ENCODE data around the gene GNAO1.

GNAO1 gene

GRCh38 chr16:56337858-56338325, 146.6 kb downstream of the GNAO1 start:
- DNase-seq = no peak

- no peak for DNase-seq
Measured at GRCh38 chr16:56338566-56339318, 147.5 kb downstream of the GNAO1 start.

DNA sequence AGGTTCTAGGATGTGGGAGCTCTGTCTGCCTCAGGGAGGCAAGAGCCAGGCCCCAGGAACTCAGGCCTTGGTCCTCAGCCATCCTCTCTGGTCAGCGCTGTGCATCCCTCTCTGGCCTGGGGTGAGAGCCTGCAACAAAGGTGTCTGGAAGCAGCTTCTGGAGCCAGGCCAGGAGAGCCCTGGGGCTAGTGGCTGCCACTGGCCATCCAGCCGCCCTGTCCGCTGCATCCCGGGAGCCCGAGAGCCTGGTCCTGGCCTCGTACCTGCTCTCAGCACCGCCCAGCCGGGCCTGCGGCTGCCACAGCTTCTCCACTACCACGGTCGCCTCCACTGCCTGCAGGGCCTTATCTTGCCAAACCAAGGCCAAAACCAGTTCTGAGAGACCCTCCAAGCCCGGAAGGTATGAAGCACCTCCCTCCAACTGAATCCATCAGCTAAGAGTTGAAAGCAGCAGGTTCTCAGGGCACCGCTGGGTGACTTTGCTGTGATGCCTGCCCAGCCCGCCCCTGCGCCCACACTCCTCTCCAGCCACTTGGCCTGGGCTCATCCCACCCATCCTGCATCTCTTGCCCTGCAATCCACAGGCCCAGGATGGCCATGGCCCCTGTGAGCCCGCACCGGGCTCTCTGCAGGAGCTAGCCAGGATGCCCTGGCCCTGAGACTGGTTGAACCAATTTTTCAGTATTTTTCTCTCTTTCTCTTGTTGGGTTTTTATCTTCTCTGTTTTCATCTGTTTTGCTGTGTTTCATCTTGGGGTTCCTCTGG, 148.3 kb downstream of the GNAO1 start:
- no peak for DNase-seq

DNA sequence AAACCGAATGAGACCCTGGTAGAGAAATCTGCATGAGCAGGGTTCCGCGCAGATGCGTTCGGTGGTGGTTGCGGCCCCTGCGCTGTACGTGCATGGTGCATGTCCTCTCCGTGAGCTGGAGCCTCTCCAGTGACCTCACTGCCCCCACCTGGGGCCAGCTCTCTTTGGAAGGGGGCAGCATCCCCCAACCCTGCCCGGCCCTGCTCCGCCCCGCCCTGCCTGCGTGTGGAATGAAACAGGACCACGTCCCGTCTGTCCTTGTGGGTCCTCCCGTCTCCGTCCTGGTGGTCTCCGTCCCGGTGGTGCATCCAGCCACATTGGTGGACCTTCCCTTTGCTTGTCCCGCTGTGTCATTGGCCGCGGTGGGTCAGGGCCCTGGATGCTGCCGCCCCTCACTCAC, 149.1 kb downstream of the GNAO1 start:
- no peak for DNase-seq

DNA sequence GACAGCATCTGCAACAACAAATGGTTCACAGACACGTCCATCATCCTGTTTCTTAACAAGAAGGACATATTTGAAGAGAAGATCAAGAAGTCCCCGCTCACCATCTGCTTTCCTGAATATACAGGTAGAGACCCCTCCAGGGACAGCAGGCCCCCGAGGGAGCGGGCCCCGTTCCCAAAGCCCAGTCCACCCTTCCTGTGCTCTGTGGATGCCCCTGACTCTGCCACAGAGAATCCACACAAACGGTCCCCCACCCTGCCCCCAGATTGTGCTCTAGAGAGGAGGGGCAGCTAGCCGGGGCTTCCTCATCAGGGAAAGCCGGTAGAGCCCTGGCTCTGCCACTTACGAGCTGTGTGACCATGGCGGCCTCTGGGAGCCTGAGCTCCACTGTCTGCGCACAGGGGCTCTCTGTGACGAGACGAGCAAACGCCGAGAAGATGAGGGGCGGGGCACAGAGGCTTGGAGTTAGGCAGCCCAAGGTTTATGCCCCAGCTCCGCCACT, 149.6 kb downstream of the GNAO1 start:
- DNase-seq = no peak

- DNase-seq = no peak
Measured at GRCh38 chr16:56341656-56342399, 150.5 kb downstream of the GNAO1 start.

DNA sequence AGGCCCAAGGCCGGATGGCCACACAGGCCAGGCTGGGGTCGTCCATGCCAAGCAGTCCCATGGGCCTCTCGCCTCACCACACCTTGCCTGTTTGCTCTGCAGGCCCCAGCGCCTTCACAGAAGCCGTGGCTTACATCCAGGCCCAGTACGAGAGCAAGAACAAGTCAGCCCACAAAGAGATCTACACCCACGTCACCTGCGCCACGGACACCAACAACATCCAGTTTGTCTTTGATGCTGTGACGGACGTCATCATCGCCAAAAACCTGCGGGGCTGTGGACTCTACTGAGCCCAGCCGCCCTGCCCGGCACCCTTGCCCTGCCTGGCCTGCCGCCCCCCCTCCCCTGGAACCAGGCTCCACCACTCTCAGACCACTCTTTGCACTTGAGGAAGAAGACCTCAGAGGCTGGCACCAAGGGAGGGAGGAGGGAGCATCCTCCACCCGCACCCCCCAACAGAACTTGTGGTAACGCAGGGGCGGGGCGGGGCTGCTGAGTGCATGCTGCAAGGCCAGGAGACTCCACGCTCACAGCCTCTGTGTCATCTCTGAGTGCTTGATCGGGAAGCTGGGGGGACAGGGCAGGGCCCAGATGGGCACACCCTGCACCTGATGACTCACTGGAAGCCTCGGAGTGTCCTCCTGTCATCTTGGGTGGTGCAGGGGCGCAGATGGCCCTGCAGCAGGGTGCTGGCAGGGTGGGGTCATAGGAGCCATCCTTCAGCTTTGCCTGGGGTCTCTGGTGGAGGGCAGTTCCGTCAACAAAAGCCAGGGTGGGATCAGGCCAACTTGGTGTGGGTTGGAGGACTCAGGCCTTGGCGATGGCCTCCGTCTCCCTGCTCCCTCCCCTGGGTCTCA, 152.6 kb downstream of the GNAO1 start:
- DNase-seq = no peak

DNA sequence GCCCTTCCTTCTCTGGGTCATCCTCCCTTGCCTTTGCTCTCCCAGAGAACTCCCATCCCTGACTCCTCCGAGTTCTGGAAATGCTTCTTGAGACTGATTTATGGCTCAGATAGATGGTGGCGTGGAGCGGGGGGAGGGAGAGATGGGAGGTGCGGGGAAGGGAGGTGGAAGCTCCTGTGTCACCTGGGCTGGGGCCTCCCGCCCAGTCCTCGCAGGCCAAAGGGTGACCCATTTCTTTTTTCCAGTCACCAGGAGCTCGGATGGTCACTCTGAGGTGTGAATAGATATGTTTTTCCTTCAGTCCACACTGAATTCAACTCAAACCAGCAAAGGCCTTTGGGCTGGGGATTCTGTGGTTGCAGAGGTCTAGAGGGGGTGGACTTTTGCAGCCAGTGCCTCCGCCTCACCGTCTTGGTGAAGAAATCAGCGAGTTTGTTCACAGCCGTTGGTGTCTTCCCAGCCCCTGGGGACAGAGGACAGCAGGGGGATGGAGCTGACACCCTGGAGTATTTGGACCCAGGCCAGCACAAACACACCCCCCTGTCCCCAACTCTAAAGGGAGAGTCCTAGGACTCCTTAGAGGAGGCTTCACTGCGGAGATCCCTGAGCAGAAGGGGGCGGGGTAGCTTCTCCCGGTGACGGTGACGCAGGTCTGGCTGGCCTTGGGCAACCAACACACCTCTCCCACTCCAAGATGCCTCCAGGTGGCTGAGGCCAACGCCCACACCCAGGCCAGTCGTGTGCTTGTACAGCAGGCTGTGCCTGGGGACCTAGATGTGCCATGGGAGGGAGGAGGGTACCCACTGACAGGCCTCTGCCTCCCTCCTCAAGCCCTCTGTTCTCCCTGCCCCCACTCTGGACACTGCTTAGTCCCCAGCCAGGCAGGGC, 153.5 kb downstream of the GNAO1 start:
- no peak for DNase-seq

DNA sequence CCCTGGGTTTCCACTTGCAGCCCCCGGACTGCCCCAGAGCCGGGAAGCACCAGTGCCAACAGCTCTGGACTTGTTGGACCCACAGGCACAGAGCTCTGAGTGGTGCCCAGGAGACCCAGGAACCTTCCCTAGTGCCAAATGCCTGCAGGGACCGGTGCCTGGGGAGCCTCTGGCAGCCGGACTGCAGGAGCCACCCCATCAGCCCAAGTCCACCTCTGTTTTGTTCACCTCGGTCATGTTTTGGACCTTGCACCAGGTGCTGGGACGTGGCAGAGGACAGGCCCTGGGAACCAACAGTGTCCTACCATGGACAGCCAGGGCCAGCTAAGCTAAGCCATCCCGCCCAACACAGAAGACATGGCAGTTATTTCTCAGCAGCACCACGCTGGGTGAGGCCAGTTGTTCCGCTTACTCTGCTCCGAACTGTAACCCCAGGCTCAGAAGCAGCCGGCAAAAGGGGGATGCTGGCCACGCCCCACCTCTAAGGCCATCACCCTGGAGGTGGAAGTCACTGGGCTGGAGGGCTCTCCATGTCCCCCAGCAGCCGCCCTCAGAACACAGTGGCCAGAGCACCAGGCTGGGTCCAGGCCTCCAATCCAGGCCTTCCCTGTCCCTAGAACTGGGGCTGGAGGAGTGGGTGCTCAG, 154.2 kb downstream of the GNAO1 start:
- no peak for DNase-seq

DNA sequence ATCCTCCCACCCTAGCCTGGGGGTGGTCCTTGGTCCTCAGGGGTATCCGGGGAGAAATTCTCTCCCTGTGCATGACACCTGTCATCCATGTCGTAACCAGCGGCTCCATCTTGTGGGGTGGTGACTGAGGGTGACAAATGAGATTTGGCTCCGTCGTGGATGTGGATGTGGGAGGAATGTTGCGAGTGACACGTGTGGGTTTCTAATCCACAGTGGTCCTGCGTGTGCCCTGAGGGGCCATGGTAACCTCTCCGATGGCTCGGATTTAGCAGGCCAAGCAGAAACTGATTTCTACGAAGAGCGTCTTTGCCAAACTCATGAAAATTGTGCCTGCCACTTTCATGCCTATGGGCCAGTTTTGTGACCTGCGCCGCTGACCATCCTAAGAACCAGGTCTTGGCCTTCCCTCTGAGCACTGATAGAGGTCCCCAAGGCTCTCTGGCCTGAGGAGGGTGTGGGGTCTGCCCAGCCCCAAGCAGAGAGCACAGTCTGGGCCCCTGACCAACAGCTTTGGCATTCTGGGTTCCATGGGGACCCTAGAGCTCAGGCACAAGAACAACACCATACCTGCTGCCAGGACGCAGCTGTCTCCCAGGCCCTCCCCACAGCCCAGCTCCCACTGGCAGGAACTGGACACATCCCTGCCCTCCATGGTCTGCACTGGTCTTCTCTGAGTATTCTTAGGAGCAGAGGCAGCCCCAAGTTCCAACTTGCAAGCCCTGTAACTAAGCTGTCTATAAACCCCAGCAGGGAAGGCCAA, 155.0 kb downstream of the GNAO1 start:
- no peak for DNase-seq

DNA sequence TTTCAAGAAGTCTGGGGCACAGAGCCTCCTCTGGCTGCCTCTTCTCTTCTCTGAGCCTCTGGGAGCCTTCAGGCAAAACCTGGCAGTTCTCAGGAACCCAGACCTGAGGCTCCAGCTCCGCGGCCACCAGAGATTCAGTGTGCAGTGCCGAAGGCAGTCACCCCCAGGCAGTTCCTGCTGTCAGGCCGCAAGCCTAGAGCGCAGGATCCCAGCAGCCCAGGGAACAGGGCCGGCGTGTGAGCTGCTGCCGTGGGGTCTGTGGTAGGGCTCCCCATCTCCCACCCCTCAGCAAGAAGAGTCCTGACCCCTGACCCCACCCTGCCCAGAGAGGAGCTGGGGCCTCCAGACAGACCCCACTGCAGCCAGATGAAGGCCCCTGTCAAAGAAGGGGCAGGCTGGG, 155.9 kb downstream of the GNAO1 start:
- DNase-seq = no peak

DNA sequence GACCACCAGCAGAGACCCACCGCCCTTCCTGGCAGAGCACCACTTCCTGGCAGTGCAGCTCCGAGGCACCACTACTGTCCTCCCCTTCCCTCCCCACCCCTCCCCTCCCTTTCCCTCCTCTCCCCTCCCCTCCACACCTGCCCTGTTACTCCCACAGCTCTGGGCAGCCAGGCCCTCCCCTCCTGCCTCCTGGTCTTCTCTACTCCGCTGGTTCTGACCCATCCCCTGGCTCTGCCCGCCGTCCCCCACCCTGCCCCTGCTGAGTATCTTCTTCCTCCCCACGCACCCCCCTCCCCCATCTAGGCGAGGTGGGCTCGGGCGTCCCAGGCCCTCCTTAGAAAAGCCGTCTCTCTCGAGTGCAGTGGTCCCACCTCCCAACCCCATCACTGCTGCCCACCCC, 156.4 kb downstream of the GNAO1 start:
- no peak for DNase-seq

DNA sequence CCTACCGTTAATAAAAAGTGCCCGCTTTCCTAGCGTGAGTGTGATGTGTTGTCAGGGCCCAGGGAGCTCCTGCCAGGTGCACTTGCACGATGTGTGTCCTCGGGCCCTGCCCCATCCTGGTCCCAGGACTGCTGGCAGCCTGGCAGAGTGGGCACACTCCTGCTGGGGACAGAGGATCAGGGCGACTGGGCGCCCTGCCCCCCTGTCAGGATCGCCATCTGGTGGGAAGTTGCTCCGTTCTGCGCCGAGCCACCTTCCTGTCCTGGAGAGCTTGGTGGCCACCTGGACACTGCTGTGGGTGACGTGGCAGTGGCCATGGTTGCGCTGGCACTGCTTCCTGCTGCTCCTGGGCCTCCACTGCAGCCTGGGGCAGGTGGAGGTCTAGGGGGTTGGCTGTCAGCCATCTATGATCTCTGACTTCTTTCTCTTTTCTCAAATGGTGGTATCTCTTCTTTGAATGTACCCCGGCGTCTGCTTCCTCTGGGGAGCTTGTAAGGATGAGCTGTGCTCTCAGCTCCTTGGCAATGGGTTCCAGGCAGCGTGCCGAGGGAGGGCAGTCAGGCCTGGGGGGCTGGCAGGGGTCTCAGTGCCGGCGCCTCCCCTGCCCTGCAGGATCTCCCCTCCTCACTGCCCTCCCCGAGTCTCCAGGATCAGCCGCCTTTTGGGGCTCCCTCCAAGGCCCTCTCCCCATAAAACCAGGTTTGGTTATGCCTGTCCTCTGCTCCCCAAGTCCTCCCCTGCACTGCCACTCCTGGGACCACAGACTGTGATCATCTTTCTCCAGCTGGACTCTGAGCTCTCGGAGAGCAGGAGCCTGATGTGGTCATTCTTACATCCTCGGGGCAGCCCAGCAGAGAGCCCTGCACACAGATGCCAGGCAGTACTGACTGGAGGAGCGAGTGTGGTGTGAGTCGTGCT, 157.1 kb downstream of the GNAO1 start:
- no peak for DNase-seq

GRCh38 chr16:56349086-56349415, 157.8 kb downstream of the GNAO1 start:
- no peak for DNase-seq

DNA sequence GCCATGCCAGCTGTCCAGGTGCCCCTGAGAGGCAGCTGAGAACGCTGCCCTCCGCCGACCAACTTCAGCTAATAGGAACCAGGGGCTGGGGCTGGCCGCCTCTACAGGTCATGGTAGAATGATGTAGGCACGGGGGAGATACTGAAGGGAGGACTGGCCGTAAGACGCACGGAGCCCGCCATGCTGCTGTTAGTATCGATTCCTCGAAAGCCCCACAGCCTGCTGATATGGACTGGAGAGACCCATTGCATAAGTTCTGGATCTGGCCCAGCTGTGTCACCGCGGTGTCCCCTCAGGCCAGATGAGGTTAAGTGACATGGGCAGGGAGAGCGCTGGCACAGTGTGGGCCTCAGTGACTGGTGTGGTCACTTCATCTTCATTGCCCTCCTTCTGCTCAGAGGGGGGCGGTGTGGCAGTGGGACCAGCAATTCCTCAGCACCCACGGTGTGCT, 158.4 kb downstream of the GNAO1 start:
- DNase-seq = no peak

- DNase-seq = no peak
Measured at GRCh38 chr16:56350491-56351405, 159.5 kb downstream of the GNAO1 start.

DNA sequence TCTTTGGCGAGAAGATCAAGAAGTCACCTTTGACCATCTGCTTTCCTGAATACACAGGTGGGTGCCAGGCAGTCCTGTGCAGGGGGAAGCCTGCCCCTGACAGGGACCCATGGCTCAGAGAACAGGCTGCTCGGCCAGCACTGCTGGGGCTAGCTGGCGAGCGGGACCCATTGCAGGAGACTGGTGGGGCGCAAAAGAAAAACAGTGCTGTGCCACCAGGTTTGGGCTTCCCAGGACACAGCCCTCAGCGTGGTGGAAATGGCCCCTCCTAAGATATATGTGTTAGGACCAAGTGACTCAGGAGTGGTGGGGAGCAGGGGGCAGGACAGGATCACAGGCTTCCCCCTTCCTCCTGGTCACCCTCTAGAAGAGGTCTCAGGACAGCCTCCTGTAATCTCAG, 160.2 kb downstream of the GNAO1 start:
- DNase-seq = no peak

Data from NCI-H1105 (cell line).